CD14-positive monocyte (primary cell): ENCODE results near the gene SULT1B1. TPM values are rescaled to one million over a fixed set of nuclear protein-coding genes. Genes with fewer than 3 reads are reported as not detected.

Source experiments
- DNase-seq, 3 donors: peaks; one replicate each; pipeline ENCODE4 v3.0.0-alpha.2; 2011 to 2022
- H2AFZ ChIP-seq: 2 replicates; pipeline ENCODE4 v1.6.0; 2012; ENCODE audit warnings: mild to moderate bottlenecking, low read depth, low read length, inconsistent platforms; ENCODE audit not compliant: insufficient read depth, poor library complexity, severe bottlenecking
- H3K27ac ChIP-seq, 2 donors: 1 replicate in 1 of 2; 2 replicates in 1 of 2; pipeline ENCODE4 v1.5.1; 2012 to 2013; ENCODE audit warnings: low read length in 2 of 2, control low read depth in 1 of 2, inconsistent platforms in 1 of 2, low read depth in 1 of 2, mild to moderate bottlenecking in 1 of 2
- H3K27me3 ChIP-seq, 2 donors: one replicate each; pipeline versions ENCODE4 v1.6.0 to v1.6.1; 2011 to 2013; ENCODE audit warnings: low read length in 2 of 2; ENCODE audit not compliant: control insufficient read depth in 2 of 2, insufficient read depth in 2 of 2
- H3K36me3 ChIP-seq, 2 donors: replicated peaks in 1 of 2; 1 replicate in 1 of 2; 2 replicates in 1 of 2; pipeline versions ENCODE4 v1.5.1 to v1.6.1; 2012 to 2013; ENCODE audit warnings: low read length in 2 of 2, control low read depth in 1 of 2, inconsistent platforms in 1 of 2, mild to moderate bottlenecking in 1 of 2; ENCODE audit not compliant: insufficient read depth in 2 of 2, control insufficient read depth in 1 of 2
- H3K4me1 ChIP-seq, 2 donors: 1 replicate in 1 of 2; 2 replicates in 1 of 2; pipeline versions ENCODE4 v1.5.1 to v1.6.1; 2012 to 2013; ENCODE audit warnings: low read length in 2 of 2, control low read depth in 1 of 2, inconsistent platforms in 1 of 2, mild to moderate bottlenecking in 1 of 2, moderate library complexity in 1 of 2; ENCODE audit not compliant: insufficient read depth in 2 of 2, control insufficient read depth in 1 of 2
- H3K4me2 ChIP-seq: replicated peaks from 2 replicates; pipeline ENCODE3; 2012; ENCODE audit warnings: low read length, moderate library complexity, mild to moderate bottlenecking; ENCODE audit not compliant: poor library complexity, severe bottlenecking; ENCODE audit errors: extremely low read depth
- H3K4me3 ChIP-seq, 3 experiments: fragments of 200-600 bp in 1 of 3; sonication (generic) in 1 of 3; replicated peaks in 1 of 3; 1 replicate in 2 of 3; 2 replicates in 1 of 3; pipeline ENCODE4 v1.5.1; 2011 to 2013; ENCODE audit warnings: low read length in 3 of 3, mild to moderate bottlenecking in 3 of 3, control low read depth in 2 of 3, low read depth in 2 of 3, inconsistent platforms in 1 of 3, moderate library complexity in 1 of 3
- H3K79me2 ChIP-seq: 2 replicates; pipeline ENCODE4 v1.6.0; 2012; ENCODE audit warnings: mild to moderate bottlenecking, control low read depth, inconsistent platforms, low read length, moderate library complexity; ENCODE audit not compliant: insufficient read depth
- H3K9ac ChIP-seq: 2 replicates; pipeline ENCODE4 v1.6.0; 2017; ENCODE audit warnings: low read length, mild to moderate bottlenecking; ENCODE audit not compliant: insufficient read depth, poor library complexity, severe bottlenecking
- H3K9me3 ChIP-seq, 2 donors: replicated peaks in 1 of 2; 1 replicate in 1 of 2; 2 replicates in 1 of 2; pipeline versions ENCODE4 v1.5.1 to v1.6.1; 2012 to 2013; ENCODE audit warnings: low read length in 2 of 2, control low read depth in 1 of 2; ENCODE audit not compliant: control insufficient read depth in 1 of 2, insufficient read depth in 1 of 2
- H4K20me1 ChIP-seq: 2 replicates; pipeline ENCODE4 v1.6.0; 2012; ENCODE audit warnings: mild to moderate bottlenecking, low read length, control low read depth, moderate library complexity; ENCODE audit not compliant: insufficient read depth
- H3K27ac Mint-ChIP-seq, 7 donors: one replicate each; pipeline ENCODE4 v1.8.0; 2020; ENCODE audit warnings: mild to moderate bottlenecking in 7 of 7, mixed read lengths in 7 of 7, moderate library complexity in 6 of 7, inconsistent platforms in 2 of 7
- H3K27me3 Mint-ChIP-seq, 3 donors: one replicate each; pipeline ENCODE4 v1.8.0; 2021 to 2022; ENCODE audit warnings: low read depth in 3 of 3, mild to moderate bottlenecking in 3 of 3, mixed read lengths in 3 of 3, moderate library complexity in 3 of 3, inconsistent platforms in 1 of 3
- H3K36me3 Mint-ChIP-seq, 2 donors: one replicate each; pipeline ENCODE4 v1.8.0; 2020; ENCODE audit warnings: mixed read lengths in 2 of 2, inconsistent platforms in 1 of 2, mild to moderate bottlenecking in 1 of 2
- H3K4me1 Mint-ChIP-seq: one replicate; pipeline ENCODE4 v1.8.0; 2020; ENCODE audit warnings: mild to moderate bottlenecking, mixed read lengths
- H3K4me3 Mint-ChIP-seq, 2 donors: one replicate each; pipeline ENCODE4 v1.8.0; 2020; ENCODE audit warnings: mild to moderate bottlenecking in 2 of 2, mixed read lengths in 2 of 2, moderate library complexity in 1 of 2
- H3K9me3 Mint-ChIP-seq, 7 donors: one replicate each; pipeline ENCODE4 v1.8.0; 2020 to 2022; ENCODE audit warnings: mixed read lengths in 7 of 7, mild to moderate bottlenecking in 6 of 7, moderate library complexity in 6 of 7, inconsistent platforms in 2 of 7
- WGBS: methylation state at CpG from one replicate; pipeline ENCODE4 v1.1.5; 2013; ENCODE audit warnings: missing lambda C conversion rate; ENCODE audit not compliant: insufficient coverage; 5-methylcytosine and 5-hydroxymethylcytosine counted together
- intact Hi-C, 2 donors: fragments of 100-400 bp; cut with micrococcal nuclease; formaldehyde crosslinking; loops; one replicate each; pipeline versions ENCODE4 v1.15.0 to v1.15.1; 2023
- polyA plus RNA-seq, 3 donors: library from polyadenylated mRNA; depleted of rRNA in 1 of 3; unstranded in 2 of 3; stranded (reverse) in 1 of 3; fragments of 300-500 nt in 2 of 3; fragments of >200 nt in 1 of 3; fragmentation: Illumina TruSeq in 2 of 3; gene quantifications; 1 replicate in 2 of 3; 2 replicates in 1 of 3; pipeline ENCODE4 v1.2.3, GENCODE V29; 2012 to 2021
- TF ChIP-seq, protein P1 (sequence below): fragments of 200-600 bp; IDR thresholded peaks from one replicate; pipeline ENCODE4 v1.8.0; 2022; ENCODE audit warnings: antibody characterized with exemption, mild to moderate bottlenecking

The SULT1B1 gene
- polyA plus RNA-seq, 3 donors: 3.4 to 15.6 (median 11.2) TPM

DNA sequence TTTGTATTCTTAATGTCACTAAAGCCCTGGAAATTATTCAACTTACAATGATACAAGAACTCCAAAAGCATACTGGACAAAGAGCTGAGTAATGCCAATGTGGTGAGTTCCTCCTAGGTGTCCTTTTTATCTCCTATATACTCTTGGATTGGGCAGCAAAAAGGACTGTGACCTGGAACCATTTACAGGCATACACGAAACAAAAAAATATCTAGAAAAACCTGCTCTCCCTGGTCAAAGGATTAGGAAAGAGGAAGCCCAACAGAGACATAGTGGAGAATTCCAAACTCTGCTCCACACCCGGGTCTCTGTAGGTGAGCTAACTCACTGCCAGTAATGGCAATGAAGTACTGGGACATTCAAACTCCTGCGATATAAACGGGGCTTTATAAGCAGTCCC, 25.3 kb downstream of the SULT1B1 start:
- no peak overlapping the region for H3K9ac ChIP-seq
- H3K27ac ChIP-seq: no peak overlapping the region
- intact Hi-C loops: no loop called here
- no peaks in the 10 kb centered on the region for H3K79me2 ChIP-seq
- H2AFZ ChIP-seq: no peak overlapping the region
- no peak for DNase-seq
- no peaks in the 10 kb centered on the region for H3K27me3 ChIP-seq
- peaks cover 5 to 8% of the 10 kb centered on the region in 2 donors for H3K9me3 ChIP-seq
- peaks cover 6 to 8% of the 10 kb centered on the region in 2 donors for H3K36me3 ChIP-seq
- no peak overlapping the region for H3K4me3 Mint-ChIP-seq
- H3K4me2 ChIP-seq: no peak overlapping the region
- H3K4me1 Mint-ChIP-seq: peaks cover 18% of the 10 kb centered on the region
- TF ChIP-seq, protein P1, sequence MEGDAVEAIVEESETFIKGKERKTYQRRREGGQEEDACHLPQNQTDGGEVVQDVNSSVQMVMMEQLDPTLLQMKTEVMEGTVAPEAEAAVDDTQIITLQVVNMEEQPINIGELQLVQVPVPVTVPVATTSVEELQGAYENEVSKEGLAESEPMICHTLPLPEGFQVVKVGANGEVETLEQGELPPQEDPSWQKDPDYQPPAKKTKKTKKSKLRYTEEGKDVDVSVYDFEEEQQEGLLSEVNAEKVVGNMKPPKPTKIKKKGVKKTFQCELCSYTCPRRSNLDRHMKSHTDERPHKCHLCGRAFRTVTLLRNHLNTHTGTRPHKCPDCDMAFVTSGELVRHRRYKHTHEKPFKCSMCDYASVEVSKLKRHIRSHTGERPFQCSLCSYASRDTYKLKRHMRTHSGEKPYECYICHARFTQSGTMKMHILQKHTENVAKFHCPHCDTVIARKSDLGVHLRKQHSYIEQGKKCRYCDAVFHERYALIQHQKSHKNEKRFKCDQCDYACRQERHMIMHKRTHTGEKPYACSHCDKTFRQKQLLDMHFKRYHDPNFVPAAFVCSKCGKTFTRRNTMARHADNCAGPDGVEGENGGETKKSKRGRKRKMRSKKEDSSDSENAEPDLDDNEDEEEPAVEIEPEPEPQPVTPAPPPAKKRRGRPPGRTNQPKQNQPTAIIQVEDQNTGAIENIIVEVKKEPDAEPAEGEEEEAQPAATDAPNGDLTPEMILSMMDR: no peak
- 94% methylated on average over 3 of the region's 4 CpGs for WGBS
- H3K27me3 Mint-ChIP-seq: no peaks in the 10 kb centered on the region
- H3K27ac Mint-ChIP-seq: no peak overlapping the region
- H3K4me1 ChIP-seq: peaks cover 6 to 10% of the 10 kb centered on the region in 2 donors
- H3K4me3 ChIP-seq: no peak overlapping the region
- peaks cover 35 to 37% of the 10 kb centered on the region in 2 donors for H3K36me3 Mint-ChIP-seq
- H3K9me3 Mint-ChIP-seq: peaks cover 4 to 19% (median 12%) of the 10 kb centered on the region in 7 donors
- no peaks in the 10 kb centered on the region for H4K20me1 ChIP-seq

GRCh38 chr4:69731847-69732246, 28.6 kb downstream of the SULT1B1 start:
- Mint-ChIP-seq H3K9me3 (peaks cover 0 to 4% (median 0%) of the 10 kb centered on the region in 7 donors), H3K27ac (no peak overlapping the region), H3K27me3 (no peaks in the 10 kb centered on the region), H3K4me3 (no peak overlapping the region), H3K36me3 (peaks cover 36 to 42% of the 10 kb centered on the region in 2 donors), H3K4me1 (peaks cover 8% of the 10 kb centered on the region)
- WGBS: no CpG with 5 or more reads among the region's 1 CpG
- Histone ChIP-seq H3K9me3 (no peaks in the 10 kb centered on the region), H3K9ac (no peak overlapping the region), H3K4me2 (no peak overlapping the region), H2AFZ (no peak overlapping the region), H3K27ac (no peak overlapping the region), H4K20me1 (no peaks in the 10 kb centered on the region), H3K4me1 (peaks cover 4 to 6% of the 10 kb centered on the region in 2 donors), H3K36me3 (peaks cover 7 to 14% of the 10 kb centered on the region in 2 donors), H3K79me2 (no peaks in the 10 kb centered on the region), H3K4me3 (no peak overlapping the region), H3K27me3 (no peaks in the 10 kb centered on the region)
- TF ChIP-seq, protein P1: no peak
- intact Hi-C loops: no loop called here
- DNase-seq: no peak
